G401 (cell line): ENCODE data around the gene SLCO4A1. TPM values are rescaled to one million over a fixed set of nuclear protein-coding genes. Genes with fewer than 3 reads are reported as not detected.

Experiments
- DNase-seq: peaks from one replicate; pipeline ENCODE4 v3.0.0-alpha.2; 2015; ENCODE audit warnings: low spot score
- in situ Hi-C: cut with HindIII; loops from 2 replicates; pipeline ENCODE4 v1.10.0; 2016; ENCODE audit warnings: low sequenced_read_pairs, mixed read lengths
- total RNA-seq: library from RNA; depleted of rRNA; stranded (reverse); fragments of >200 nt; shearing (Covaris generic); gene quantifications from 2 replicates; pipeline ENCODE4 v1.2.3, GENCODE V29; 2014

Gene SLCO4A1
- total RNA-seq, 1 experiment from 2014 or later = 9.2 TPM

GRCh38 chr20:62692801-62693523, 50.7 kb downstream of the SLCO4A1 start:
- in situ Hi-C loops = no loop called here
- no peak for DNase-seq

DNA sequence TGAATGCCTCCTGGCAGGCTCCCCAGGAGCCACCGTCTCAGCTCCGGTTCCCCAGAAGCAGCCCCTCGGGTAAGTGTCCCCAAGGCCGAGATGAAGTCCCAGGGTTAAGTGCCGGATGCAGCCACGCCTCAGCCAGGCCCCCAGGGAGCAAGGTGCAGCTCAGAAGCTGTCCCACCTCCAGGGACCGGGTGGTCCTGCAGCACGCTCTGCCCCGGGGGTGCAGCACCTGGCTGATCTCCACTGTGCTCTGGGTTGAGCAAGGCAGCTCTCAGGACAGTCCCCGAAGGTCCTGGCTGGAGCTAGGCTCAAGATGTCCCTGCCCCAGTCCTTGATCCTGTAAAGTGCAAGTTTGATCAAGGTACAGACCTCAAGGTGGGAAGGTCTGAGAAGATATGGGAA, 51.2 kb downstream of the SLCO4A1 start:
- in situ Hi-C loops = no loop called here
- no peak for DNase-seq

DNA sequence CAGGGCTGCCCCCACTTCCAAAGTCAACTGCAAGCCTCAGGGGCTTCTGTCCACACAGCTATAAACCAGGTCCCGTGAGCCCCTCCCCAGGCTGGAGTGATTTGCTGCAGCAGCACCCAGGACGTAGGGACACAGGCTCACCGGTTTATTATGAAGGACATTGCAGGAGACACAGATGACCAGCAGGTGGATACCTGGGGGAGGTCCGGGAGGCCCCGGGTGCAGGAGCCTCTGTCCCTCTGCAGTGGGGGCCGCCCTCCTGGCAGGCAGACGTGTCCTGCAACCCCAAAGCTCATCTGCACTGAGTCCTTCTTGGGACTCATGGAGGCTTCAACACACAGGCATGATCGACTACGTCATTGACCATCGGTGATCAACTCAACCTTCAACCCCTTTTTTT, 51.8 kb downstream of the SLCO4A1 start:
- DNase-seq = no peak
- in situ Hi-C loops = no loop called here

DNA sequence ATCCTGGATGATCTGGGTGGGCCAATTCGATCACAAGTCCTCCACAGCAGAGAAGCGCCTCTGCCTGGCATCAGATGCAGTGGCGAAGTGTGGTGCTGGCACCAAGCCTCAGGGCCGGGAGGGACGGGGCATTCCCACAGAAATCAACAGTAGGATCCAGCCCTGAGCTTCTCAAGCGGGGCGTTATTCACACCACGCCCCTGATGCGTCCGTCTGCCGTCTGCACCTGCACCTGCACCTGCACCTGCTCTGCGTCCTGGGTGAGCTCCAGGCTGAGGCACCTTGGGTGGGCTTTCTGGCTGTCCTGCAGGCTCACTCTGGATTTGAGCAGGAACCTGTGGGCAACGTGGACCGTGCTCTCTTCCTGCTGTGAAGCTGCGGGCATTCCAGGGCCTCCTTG, 52.6 kb downstream of the SLCO4A1 start:
- in situ Hi-C loops = no loop called here
- no peak for DNase-seq

DNA sequence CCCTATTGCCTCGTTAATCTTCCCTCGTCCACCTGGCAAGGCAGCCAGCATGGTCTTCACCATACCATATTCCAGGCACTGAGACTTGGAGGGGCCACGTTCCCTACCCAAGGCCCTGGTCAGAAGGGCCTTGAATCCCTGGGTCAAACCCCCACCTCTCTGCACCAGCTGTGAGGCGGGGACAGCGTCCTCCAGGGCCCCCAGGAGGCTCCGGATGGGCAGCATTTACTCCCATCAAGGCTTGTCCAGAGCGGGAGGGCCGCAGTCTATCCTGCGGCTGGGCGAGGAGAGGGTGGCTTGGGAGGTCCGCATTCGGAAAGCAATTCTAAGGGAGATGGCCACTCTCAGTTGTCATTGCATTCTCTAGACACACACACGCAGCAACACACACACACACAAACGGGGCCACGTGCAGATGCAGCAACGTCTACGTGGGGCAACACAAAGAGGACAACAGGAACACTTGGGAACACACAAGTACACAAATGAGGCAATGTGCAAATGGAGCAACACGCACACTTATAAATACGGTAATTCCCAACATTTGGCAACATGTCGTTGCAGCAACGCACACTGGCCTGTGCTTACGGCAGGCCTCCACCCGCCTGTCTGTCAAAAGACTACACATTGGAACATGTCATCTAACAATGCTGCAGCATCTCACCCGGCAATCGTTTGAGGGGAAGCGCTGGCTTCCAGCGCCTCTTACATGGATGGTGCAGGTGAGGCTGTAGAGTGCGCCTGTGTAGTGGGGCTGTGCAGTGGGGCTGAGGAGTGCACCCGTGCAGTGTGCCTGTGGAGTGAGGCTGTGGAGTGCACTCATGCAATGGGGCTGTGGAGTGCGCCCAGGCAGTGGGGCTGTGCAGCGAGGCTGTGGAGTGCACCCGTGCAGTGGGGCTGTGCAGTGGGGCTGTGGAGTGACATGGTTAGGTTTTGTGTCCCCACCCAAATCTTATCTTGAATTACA, 53.4 kb downstream of the SLCO4A1 start:
- DNase-seq = no peak
- in situ Hi-C loops = no loop called here

GRCh38 chr20:62696434-62696957, 54.2 kb downstream of the SLCO4A1 start:
- no peak for DNase-seq
- in situ Hi-C loops = no loop called here

DNA sequence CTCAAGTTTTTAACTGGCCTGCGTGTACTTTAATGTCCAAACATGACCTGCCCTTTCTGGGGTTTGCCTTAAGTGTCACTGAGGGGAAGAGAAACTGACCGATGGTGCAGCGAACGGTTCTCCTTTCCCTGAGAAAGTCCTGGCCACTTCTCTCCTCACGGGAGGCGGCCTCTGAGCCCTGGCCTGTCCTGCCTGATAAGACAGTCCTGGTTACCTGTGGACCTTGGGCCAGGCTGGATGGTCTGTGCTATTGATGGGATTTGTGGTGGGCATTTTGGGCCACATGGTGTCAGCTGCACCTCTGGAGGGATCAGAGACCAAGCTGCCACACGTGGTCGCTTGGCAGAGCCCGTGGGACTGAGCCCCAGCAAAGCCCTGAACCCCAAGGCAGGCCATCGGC, 54.7 kb downstream of the SLCO4A1 start:
- in situ Hi-C loops = no loop called here
- DNase-seq = no peak

DNA sequence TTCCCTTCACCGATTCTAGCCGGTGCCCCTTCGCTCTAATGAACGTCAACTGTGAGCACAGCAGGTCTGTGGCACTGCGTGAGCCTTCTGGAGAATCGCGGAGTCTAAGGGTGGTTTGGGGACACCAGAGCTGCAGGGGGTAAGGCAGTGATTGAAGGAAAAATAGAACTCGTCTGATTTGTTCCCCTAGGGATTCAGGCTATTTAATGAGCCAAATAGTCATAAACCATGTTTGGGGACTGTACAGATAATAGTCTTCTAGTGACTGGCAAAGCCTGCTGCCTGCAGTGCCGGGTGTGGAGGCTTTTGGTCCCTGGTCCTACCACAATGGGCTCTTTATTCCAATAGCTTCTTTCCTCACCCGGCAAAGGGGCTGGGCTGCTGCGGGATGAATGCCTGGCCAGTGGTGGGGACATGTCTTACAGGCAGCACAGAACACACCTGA, 55.2 kb downstream of the SLCO4A1 start:
- in situ Hi-C loops = no loop called here
- no peak for DNase-seq

- in situ Hi-C loops = no loop called here
- no peak for DNase-seq
These were observed 55.9 kb downstream of the SLCO4A1 start for GRCh38 chr20:62698231-62698630.

DNA sequence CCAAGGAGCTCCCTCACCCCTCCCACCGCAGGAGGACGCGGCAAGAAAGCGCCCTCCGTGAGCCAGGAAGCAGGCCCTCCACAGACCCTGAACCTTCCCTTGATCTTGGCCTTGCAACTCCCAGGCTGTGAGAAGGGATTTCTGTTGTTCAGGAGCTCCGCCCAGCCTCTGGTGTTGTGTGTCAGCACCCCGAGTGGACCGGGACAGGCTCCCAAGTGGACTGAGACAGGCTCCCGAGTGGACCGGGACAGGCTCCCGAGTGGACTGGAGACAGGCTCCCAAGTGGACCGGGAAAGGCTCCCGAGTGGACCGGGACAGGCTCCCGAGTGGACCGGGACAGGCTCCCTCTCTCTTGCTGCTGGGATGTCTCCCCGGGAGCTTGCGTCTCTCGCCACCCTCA, 57.0 kb downstream of the SLCO4A1 start:
- in situ Hi-C loops = no loop called here
- no peak for DNase-seq

DNA sequence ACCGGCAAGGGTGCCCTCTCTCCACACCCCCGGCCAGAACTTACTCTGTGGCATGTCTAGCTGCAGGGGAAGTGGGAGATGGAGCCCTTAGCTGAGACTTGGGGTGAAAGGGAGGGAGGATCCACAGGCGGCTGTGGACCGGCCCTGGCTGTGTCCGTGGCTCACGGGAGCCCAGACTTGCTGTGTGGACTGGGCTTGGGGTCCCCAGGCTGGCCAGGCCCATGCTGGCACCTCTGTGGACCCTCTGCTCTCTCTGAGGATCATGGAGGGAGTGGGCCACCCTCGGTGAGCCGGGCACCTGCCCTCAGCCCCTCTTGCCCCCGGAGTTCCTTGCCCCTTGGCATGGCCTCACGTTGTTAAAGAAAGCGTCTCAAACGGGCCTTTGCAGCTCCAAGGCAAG, 57.4 kb downstream of the SLCO4A1 start:
- no peak for DNase-seq
- in situ Hi-C loops = no loop called here

DNA sequence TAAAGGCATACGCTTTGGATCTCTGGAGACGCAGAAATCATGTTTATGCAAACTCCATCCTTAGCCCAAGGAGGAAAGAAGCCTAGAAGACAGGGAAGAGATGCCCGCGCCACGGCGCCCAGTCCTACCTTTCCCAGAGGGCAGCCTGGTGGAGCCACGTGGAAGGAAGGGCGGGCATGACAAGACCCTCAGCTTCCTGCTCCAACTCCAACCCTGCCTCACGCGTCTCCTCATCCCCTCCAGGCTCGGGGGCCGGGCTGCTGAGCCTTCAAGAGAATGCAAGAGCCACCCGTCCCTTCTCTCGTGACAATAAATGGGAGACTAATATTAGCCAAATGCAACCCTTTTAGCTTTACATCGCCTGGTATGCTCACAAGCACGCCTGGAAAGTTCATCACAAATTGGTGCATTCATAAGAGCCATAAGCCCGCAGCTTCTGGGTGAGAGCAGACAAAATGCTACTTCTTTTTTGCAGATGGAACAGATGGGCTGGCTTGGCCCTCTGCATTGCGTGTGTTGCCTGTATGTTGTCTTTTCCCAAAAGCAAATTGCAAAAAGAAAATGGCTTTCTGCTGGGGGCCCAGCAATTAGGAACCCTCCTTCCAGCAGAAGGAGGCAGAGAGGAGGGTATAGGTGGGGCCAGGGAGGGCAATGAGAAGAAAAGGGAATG, 58.1 kb downstream of the SLCO4A1 start:
- in situ Hi-C loops = no loop called here
- DNase-seq = peak; percentile 44

- in situ Hi-C loops = no loop called here
- DNase-seq = no peak
These were observed 59.1 kb downstream of the SLCO4A1 start for GRCh38 chr20:62701161-62702012.

DNA sequence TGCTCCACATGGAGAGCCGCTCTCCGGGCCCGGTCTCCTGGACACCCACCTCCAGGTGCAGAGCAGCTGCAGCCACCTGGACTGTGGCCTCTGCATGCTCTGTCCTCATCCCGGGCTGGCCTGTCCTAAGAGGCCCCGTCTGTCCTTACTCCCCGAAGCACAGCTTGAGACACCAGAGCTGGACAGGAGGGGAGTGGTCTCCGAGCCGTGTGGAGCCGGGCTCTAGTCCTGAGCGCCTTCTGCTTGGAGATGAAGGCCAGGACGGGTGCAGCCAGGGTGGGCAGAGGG, 59.7 kb downstream of the SLCO4A1 start:
- DNase-seq = no peak
- in situ Hi-C loops = no loop called here

DNA sequence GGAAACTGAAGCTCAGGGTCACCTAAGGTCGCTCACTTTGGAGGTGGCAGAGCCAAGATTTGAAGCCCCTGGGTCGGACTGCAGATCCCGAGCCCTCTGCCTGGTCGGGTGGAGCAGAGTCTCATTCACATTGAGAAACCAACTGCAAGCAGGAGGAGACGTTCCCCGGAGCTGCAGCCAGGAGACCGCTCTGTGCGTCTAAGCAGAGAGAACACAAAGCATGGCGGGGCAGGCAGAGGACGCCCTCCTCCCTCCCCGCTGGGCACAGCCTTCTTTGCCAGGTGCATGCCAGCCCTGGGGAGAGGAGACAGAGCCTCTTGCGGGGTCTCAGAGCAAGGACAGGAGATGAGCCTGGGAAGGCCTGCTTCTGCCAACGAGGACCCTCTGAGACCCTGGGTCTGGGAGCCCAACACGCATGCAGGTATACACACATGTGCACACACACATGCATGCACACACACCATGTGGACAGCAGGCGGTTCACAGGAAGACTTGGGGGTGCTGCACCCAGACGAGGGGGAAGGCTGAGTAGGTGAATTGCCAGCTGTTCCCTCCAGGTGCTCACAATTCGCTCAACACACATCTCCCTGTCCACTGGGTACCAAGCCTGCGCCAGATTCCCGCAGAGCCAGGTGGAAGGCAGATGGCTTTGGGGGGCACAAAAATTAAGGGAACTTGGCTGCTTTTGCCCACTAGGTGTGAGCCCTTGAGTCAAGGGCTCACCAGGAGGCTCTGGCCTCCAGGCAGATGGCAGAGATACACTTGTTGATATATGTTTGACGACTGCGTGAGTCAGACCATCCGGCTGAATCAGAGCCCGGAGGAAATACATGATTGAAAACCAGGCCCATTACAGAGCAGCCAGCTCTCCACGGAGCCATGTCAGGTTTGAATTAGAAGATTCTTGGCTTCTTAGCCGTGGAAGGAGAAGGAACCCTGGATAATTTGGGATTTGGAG, 60.9 kb downstream of the SLCO4A1 start:
- in situ Hi-C loops = no loop called here
- no peak for DNase-seq

- in situ Hi-C loops = no loop called here
- no peak for DNase-seq
These were observed 61.5 kb downstream of the SLCO4A1 start for GRCh38 chr20:62703853-62704228.

DNA sequence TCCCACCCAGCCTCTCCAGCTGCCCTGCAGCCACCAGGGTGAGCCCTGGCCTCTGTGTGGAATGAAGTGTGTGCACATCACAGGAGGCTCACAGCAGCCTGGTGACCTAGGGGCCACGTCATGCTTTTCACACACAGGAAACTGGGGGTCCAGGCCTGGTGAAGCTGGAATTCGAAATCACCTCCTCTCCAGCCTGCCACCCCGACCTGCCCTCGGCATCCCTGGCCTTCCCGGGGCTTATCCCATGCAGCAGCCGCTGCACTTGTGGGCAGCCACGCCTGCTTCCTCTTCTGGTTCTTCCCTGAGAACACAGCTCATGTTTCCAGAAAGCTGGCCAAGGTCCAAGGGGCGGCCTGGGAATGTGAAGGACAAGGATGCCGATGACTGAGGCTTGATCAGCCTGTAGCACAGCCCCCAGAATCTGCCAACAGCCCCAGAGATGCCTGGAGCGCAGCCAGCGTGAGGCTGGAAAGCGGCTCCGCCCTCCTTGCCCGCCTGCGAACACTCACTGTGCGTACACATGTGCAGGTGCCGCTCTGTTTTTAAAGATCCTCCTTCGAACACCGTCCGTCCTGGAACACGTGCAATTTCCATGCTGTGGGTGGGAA, 62.1 kb downstream of the SLCO4A1 start:
- no peak for DNase-seq
- in situ Hi-C loops = no loop called here

GRCh38 chr20:62705627-62706026, 63.3 kb downstream of the SLCO4A1 start:
- in situ Hi-C loops = no loop called here
- no peak for DNase-seq
